Endothelial cell of coronary artery (primary cell): ENCODE measurements around the gene QRFPR. TPM values are rescaled to one million over a fixed set of nuclear protein-coding genes. Genes with fewer than 3 reads are reported as not detected.

ENCODE experiments used
- total RNA-seq: library from RNA; depleted of rRNA; stranded (reverse); fragments of >200 nt; gene quantifications from 2 replicates; pipeline ENCODE4 v1.2.3, GENCODE V29; 2014

The QRFPR gene
- not detected in 2 replicates for total RNA-seq

GRCh38 chr4:121380776-121381462, at the start of gene QRFPR:
Gene QRFPR, minus strand, starts transcription at chr4:121381018. Its CDS starts 371 bp downstream, at chr4:121380647.

Other genes with a start within 250 kb of the QRFPR start
- gene TNIP3, start 216.7 kb downstream of the QRFPR start, total RNA-seq, result 0.36 and 0.94 TPM in 2 replicates